Activated CD4-positive, CD25-positive, alpha-beta regulatory T cell treated with anti-CD3 and anti-CD28 coated beads, Interleukin-2, amount 50 U/mL, for 16 hours (primary cell): Measurements from ENCODE around the gene GRP.

Experiments used
- DNase-seq: peaks from one replicate; pipeline ENCODE4 v3.0.0-alpha.2; 2020; ENCODE audit warnings: low read depth, low spot score

The GRP gene

DNA sequence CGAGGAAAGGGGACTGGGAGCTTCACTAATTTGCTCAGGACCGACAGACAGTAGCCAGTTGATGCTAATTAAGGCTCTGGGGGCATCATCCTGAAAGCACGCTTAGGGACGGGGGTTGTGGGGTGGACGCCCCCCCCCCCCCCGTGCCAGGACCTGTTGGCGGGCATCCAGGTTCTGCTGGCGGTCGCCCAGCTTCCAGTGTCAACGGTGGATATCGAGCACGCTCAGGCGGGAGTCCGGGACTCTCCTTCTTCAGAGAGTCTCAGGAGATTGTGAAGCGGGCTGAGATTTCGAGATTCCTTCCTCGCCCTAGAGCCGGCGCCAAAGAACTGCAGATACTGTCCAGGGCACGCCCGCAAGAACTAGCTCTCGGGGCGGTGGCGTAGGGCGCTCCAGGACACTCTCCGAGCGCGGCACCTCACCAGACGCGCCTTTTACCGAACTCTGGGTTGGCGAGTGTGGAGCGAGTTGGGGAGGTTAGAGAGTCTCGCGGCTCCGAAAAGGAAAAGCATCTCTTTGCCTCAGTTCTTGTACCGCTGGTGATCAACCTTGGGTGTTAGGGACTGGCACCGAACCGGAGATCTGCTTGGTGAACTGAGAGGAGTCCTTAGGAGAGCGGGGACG is 47.7 kb downstream of the GRP start:
- DNase-seq: no peak

- no peak for DNase-seq
These were observed 48.3 kb downstream of the GRP start for GRCh38 chr18:59268127-59268720.

GRCh38 chr18:59268721-59269562 is 49.0 kb downstream of the GRP start:
- DNase-seq: no peak

DNA sequence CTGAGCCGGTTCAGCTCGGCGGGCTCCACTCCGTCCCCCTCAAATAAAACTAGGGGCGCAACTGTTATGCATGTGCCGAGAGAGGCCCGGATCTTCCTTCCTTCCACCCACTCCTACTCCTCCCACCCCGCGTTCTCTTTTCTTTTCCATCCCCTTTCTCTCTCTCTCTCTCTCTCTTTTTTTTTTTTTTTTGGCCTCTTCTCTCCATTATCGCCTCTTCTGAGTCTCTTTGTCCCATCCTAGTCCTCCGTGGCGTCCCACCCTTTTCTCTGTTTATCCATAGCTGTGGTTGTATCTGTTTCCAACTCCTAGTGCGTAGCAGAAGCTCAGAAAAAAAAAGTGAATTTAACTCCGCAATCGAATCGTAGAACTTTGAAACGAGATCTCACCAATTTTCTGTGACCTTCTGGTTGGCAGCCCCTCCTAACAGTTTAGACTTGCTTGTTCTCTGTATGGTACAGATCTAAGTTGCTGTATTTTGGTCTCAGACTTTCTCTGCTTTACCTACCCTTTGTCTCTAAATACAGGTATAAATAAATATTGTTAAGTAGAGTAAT is 49.7 kb downstream of the GRP start:
- DNase-seq: no peak

GRCh38 chr18:59270689-59271257 is 50.8 kb downstream of the GRP start:
- DNase-seq: no peak

- no peak for DNase-seq
These were observed 51.8 kb downstream of the GRP start for GRCh38 chr18:59271606-59272220.

DNA sequence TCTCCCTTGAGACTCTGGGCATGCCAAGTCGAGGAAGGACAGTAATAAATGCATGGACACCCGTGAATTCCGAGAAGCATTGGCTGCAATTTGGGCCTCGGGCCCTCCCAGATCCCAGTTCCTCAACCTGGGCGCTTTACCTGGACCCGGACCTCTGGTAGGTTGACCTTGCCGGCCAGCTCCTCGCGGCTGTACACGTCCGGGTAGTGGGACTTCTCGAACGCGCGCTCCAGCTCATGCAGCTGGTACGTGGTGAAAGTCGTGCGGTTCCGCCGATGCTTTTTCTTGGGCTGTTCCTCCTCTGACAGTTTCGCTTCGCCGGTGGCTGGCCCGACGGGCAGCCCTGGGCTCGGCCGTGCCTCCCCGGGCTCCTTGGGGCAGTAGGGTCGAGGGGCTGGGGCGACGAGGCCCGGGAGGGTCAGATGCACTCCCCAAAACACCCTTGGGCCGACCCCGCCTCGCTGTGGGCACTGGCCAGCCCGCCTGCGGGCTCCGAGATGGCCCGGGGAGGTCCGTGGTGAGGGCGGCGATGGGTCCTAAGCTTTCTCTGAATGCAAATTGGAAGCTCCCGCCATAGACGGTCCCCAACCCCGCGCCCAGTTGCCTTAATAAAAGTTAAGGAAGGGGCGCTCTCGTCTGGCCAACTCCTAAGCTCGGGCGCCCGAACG is 52.4 kb downstream of the GRP start:
- DNase-seq: no peak

- DNase-seq: no peak
These were observed 53.2 kb downstream of the GRP start, which contains the start of gene RAX for GRCh38 chr18:59272891-59273758. RAX (minus strand) TSS chr18:59273454; CDS start chr18:59273206, 248 bp downstream.

DNA sequence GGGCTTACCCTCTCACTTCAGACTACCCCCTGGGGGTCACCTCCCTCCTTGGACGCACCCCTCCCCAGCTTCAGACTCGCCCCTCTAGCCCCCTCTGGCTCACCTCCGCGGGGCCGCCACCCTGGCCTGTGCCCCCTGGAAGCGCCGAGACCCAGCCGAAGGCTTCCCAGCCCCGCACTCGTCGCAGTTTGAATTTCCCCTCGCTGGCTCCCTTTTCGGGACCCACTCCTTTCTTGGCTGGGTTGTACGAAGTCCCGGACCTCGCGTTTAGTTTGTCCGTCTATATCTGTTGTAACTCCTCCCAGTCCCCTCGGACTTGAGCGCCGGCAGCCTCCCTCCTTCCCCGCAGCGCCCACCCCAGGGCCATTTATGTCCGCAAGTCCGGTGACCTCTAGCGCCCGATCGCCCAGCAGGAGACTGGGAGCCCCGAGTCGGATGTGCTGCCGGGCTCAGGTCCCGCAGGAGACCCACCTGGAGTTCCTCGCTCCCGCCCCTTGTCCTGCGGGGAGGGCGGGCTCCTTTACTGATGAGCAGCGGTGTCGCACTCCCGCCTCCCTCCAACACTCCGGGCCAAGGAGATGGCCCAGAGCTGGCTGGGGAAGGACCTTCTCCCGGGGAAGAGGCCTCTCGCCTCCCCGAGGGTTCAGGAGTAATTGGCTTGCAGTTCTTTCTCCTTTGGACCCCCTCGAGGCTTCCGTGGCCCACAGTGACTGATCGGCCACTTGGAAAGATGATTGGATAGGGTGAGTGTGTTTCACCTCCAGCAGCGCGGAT is 54.0 kb downstream of the GRP start:
- DNase-seq: no peak

DNA sequence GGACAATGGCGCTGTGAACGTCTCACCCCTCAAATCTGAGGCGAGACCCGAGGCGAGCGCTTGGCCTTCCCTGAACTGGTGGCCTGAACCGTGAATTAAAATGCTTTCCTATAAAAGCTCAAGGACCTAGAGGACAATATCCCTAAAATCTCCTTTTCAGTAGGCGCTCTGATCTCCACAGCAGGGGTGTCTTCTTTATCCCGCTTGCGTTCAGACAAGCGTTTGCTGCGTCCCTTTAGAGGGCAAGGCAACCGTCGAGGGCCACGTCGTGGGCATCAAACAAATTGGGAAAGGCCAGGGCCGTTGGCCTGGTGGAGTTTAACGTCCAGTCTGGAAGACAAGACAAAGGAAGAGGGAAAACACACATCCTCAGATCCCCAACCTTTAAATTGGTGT is 54.6 kb downstream of the GRP start:
- DNase-seq: no peak

- no peak for DNase-seq
These were observed 55.5 kb downstream of the GRP start for GRCh38 chr18:59275406-59275949.

DNA sequence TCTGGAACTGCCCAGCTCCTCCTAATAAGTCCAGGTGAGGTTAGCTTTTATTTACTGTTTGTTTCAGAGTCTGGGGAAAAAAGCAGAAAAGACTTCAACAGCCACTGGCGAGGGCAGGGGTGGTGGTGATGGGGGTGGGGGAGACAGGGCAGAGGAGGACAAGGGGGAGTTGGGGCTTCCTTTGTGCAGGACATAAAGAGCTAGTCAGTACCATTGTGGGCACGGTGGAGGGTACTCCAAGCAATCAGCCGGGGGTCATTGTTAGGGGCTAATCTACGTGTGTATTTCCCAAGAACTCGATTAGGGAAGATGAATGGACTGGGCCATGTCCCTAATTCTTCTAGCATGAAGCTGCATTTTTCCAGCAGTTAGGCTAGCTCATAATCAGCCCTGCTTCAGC is 56.1 kb downstream of the GRP start:
- no peak for DNase-seq

DNA sequence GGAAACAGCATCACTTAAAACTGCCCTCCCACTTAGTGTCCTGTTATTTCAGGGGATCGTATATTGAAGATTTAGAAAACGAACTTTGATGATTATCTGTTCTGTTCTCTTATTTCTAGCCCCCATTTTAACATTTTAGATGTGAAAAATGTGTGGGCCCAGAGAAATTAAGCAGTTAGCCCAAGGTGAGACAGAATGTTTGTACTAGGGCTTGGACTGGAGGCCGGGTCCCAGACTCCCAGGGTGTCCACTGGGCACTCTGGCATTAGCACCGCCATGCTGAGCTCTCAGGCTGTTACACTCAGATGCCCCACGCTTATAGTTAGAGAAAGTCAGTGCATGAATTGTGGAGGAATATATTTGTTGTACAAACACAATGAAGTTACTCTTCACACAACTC is 58.8 kb downstream of the GRP start:
- no peak for DNase-seq

GRCh38 chr18:59279193-59279592 is 59.2 kb downstream of the GRP start:
- no peak for DNase-seq

GRCh38 chr18:59279722-59280121 is 59.8 kb downstream of the GRP start:
- no peak for DNase-seq
